Uterus (tissue), 2 donors: ENCODE measurements around the gene SLCO2B1.

Source experiments
- POLR2A ChIP-seq, 2 donors: fragments of 450-650 bp; IDR thresholded peaks; one replicate each; pipeline ENCODE4 v1.6.1; 2016; ENCODE audit warnings: antibody characterized with exemption in 2 of 2, mild to moderate bottlenecking in 1 of 2, moderate library complexity in 1 of 2
- TF ChIP-seq, protein P1 (sequence below), 4 experiments: fragments of 200-600 bp in 2 of 4; fragments of 450-650 bp in 2 of 4; sonication (generic) in 2 of 4; IDR thresholded peaks; one replicate each; pipeline ENCODE4 v1.5.1; 2016 to 2019; ENCODE audit warnings: antibody characterized with exemption in 4 of 4, mild to moderate bottlenecking in 2 of 4, moderate library complexity in 1 of 4

DNA sequence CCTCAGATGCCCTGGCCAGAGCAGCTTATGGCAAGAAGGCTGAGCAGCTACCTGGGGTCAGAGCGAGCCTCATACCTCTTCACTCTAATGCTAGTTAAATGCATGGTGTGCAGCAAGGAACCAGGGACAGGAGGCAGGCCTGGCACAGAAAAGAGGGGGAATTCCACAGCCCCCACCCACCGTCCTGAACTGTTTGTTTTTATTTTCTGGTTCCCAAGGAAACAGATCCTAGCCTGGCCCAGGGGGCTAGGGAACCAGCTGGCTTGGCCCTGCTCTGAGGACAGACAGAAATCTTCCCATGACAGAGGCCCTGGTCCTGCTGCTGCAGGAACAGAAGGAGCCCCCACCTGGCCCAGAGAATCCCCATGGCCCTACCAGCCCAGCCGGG lies 40.4 kb downstream of the SLCO2B1 start:
- TF ChIP-seq, protein P1, sequence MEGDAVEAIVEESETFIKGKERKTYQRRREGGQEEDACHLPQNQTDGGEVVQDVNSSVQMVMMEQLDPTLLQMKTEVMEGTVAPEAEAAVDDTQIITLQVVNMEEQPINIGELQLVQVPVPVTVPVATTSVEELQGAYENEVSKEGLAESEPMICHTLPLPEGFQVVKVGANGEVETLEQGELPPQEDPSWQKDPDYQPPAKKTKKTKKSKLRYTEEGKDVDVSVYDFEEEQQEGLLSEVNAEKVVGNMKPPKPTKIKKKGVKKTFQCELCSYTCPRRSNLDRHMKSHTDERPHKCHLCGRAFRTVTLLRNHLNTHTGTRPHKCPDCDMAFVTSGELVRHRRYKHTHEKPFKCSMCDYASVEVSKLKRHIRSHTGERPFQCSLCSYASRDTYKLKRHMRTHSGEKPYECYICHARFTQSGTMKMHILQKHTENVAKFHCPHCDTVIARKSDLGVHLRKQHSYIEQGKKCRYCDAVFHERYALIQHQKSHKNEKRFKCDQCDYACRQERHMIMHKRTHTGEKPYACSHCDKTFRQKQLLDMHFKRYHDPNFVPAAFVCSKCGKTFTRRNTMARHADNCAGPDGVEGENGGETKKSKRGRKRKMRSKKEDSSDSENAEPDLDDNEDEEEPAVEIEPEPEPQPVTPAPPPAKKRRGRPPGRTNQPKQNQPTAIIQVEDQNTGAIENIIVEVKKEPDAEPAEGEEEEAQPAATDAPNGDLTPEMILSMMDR (IDR thresholded peaks at IDR 0.05) = no peak
- no peak for TF ChIP-seq POLR2A (IDR thresholded peaks at IDR 0.05)
